HCT116 (cell line): ENCODE results near the gene UFL1. TPM values are rescaled to one million over a fixed set of nuclear protein-coding genes. Genes with fewer than 3 reads are reported as not detected.

ENCODE experiments used
- ATAC-seq: fragments of 200-7000 bp; cut with Tn5 transposase; 2 replicates; pipeline ENCODE4 v1.9.1; 2020; ENCODE audit warnings: mild to moderate bottlenecking, moderate library complexity
- BruUV-seq: library from RNA; stranded (reverse); fragments of 400-500 nt; replicated peaks from 2 replicates; lab custom pipeline; 2021; lab: Mats Ljungman, UMichigan
- CTCF ChIA-PET: fragments of 300-600 bp; sonication (Branson Sonifier 250); formaldehyde crosslinking; loops from one replicate; lab custom pipeline; 2021; ENCODE audit warnings: antibody characterized with exemption; lab: Charles Lee
- POLR2A ChIA-PET: fragments of 300-600, 350-600 bp; sonication (Branson Sonifier 250); formaldehyde crosslinking; loops from one replicate; lab custom pipeline; 2021; ENCODE audit warnings: antibody characterized with exemption; lab: Charles Lee
- RAD21 ChIA-PET, 2 experiments: fragments of 300-600 bp; sonication (Branson Sonifier 250); formaldehyde crosslinking; loops; one replicate each; lab custom pipeline; 2023; ENCODE audit warnings: low total read pairs in 2 of 2; ENCODE audit not compliant: uncharacterized antibody in 2 of 2, unreplicated experiment in 2 of 2, low non-redundant PET in 1 of 2; lab: Charles Lee
- DNase-seq: peaks from one replicate; pipeline ENCODE4 v3.0.0-alpha.2; 2010; ENCODE audit warnings: low read depth, low spot score
- H2AFZ ChIP-seq: fragments of 200-600 bp; shearing (Covaris generic), sonication (generic); 2 replicates; pipeline ENCODE4 v1.6.1; 2017; ENCODE audit warnings: low read depth, mixed run types, mixed read lengths, antibody characterized with exemption, low read length; ENCODE audit not compliant: poor library complexity, severe bottlenecking
- H3K27ac ChIP-seq: 2 replicates; pipeline ENCODE4 v1.5.1; 2012; ENCODE audit warnings: low read depth, low read length
- H3K27me3 ChIP-seq: fragments of 200-600 bp; sonication (generic); 2 replicates; pipeline ENCODE4 v1.6.1; 2016; ENCODE audit warnings: mixed run types, low read length, mixed read lengths; ENCODE audit not compliant: insufficient read depth
- H3K36me3 ChIP-seq, 2 experiments: fragments of 200-500 bp in 1 of 2; fragments of 200-600 bp in 1 of 2; sonication (Bioruptor generic) in 1 of 2; sonication (generic) in 1 of 2; 2 replicates each; pipeline versions ENCODE4 v1.5.1 to v1.6.1; 2014 to 2016; ENCODE audit warnings: low read length in 2 of 2, inconsistent platforms in 1 of 2, mixed read lengths in 1 of 2, mixed run types in 1 of 2; ENCODE audit not compliant: insufficient read depth in 2 of 2, control insufficient read depth in 1 of 2
- H3K4me1 ChIP-seq, 2 experiments: fragments of 200-600 bp in 1 of 2; sonication (generic) in 1 of 2; 2 replicates each; pipeline versions ENCODE4 v1.5.1 to v1.6.1; 2012 to 2017; ENCODE audit warnings: low read length in 2 of 2, inconsistent platforms in 1 of 2, mild to moderate bottlenecking in 1 of 2, mixed read lengths in 1 of 2, mixed run types in 1 of 2, moderate library complexity in 1 of 2; ENCODE audit not compliant: insufficient read depth in 2 of 2, control insufficient read depth in 1 of 2
- H3K4me2 ChIP-seq: fragments of 200-600 bp; sonication (generic); 2 replicates; pipeline ENCODE4 v1.6.1; 2017; ENCODE audit warnings: mixed run types, low read length, mixed read lengths
- H3K4me3 ChIP-seq, 2 experiments: fragments of 200-600 bp in 1 of 2; sonication (generic) in 1 of 2; replicated peaks in 1 of 2; 2 replicates each; pipeline ENCODE4 v1.5.1; 2011 to 2016; ENCODE audit warnings: low read length in 2 of 2, control low read depth in 1 of 2, low read depth in 1 of 2, mild to moderate bottlenecking in 1 of 2, mixed read lengths in 1 of 2, mixed run types in 1 of 2
- H3K79me2 ChIP-seq: fragments of 200-600 bp; sonication (generic); 2 replicates; pipeline ENCODE4 v1.6.1; 2017; ENCODE audit warnings: mild to moderate bottlenecking, mixed run types, low read length, moderate library complexity, mixed read lengths; ENCODE audit not compliant: insufficient read depth
- H3K9ac ChIP-seq: fragments of 200-600 bp; sonication (generic); 2 replicates; pipeline ENCODE4 v1.6.1; 2016; ENCODE audit warnings: low read length, mixed read lengths
- H3K9me2 ChIP-seq: fragments of 200-600 bp; sonication (generic), shearing (Covaris generic); 2 replicates; pipeline ENCODE4 v1.6.1; 2017; ENCODE audit warnings: mixed run types, mild to moderate bottlenecking, moderate library complexity; ENCODE audit not compliant: insufficient read depth
- H3K9me3 ChIP-seq, 2 experiments: fragments of 200-500 bp in 1 of 2; fragments of 200-600 bp in 1 of 2; sonication (Bioruptor generic) in 1 of 2; sonication (generic) in 1 of 2; 2 replicates each; pipeline ENCODE4 v1.6.1; 2014 to 2017; ENCODE audit warnings: low read length in 2 of 2, mixed read lengths in 2 of 2, inconsistent platforms in 1 of 2, low read depth in 1 of 2, mild to moderate bottlenecking in 1 of 2, mixed run types in 1 of 2, moderate library complexity in 1 of 2; ENCODE audit not compliant: control insufficient read depth in 1 of 2, insufficient read depth in 1 of 2
- H4K20me1 ChIP-seq: fragments of 200-600 bp; sonication (generic), shearing (Covaris generic); 2 replicates; pipeline ENCODE4 v1.6.1; 2017; ENCODE audit warnings: mixed run types, mild to moderate bottlenecking, moderate library complexity; ENCODE audit not compliant: insufficient read depth
- CBX3 ChIP-seq: IDR thresholded peaks from 2 replicates; pipeline ENCODE4 v1.6.1; 2012; ENCODE audit warnings: low read depth
- CEBPB ChIP-seq: IDR thresholded peaks from 2 replicates; pipeline ENCODE4 v1.6.1; 2012; ENCODE audit warnings: low read depth
- CTCF ChIP-seq, 3 experiments: fragments of 200-600 bp in 1 of 3; sonication (generic) in 1 of 3; IDR thresholded peaks in 2 of 3; conservative IDR thresholded peaks in 1 of 3; 2 replicates each; pipeline ENCODE4 v1.5.1; 2012 to 2017; ENCODE audit warnings: low read depth in 2 of 3, low read length in 2 of 3, antibody characterized with exemption in 1 of 3, borderline replicate concordance in 1 of 3, control low read depth in 1 of 3, mild to moderate bottlenecking in 1 of 3, mixed read lengths in 1 of 3, mixed run types in 1 of 3, moderate library complexity in 1 of 3; ENCODE audit not compliant: insufficient read depth in 1 of 3
- EZH2 ChIP-seq: fragments of 200-600 bp; sonication (generic); IDR thresholded peaks from 2 replicates; pipeline ENCODE4 v1.6.1; 2017; ENCODE audit warnings: antibody characterized with exemption, mixed run types
- EZH2phosphoT487 ChIP-seq: fragments of 200-600 bp; IDR thresholded peaks from 2 replicates; pipeline ENCODE4 v1.6.1; 2018; ENCODE audit warnings: antibody characterized with exemption, borderline replicate concordance
- FOSL1 ChIP-seq: IDR thresholded peaks from 2 replicates; pipeline ENCODE4 v1.6.1; 2012; ENCODE audit warnings: low read depth
- MAX ChIP-seq: IDR thresholded peaks from 2 replicates; pipeline ENCODE4 v1.6.1; 2012
- POLR2AphosphoS5 ChIP-seq: IDR thresholded peaks from 2 replicates; pipeline ENCODE4 v1.6.1; 2011; ENCODE audit warnings: mild to moderate bottlenecking, low read depth, low read length, moderate library complexity
- RAD21 ChIP-seq: IDR thresholded peaks from 2 replicates; pipeline ENCODE4 v1.6.1; 2012; ENCODE audit warnings: low read depth, mild to moderate bottlenecking
- SIN3A ChIP-seq: IDR thresholded peaks from 2 replicates; pipeline ENCODE4 v1.6.1; 2012; ENCODE audit warnings: low read depth
- SP1 ChIP-seq: IDR thresholded peaks from 2 replicates; pipeline ENCODE4 v1.6.1; 2012; ENCODE audit warnings: low read depth
- SRF ChIP-seq: IDR thresholded peaks from 2 replicates; pipeline ENCODE4 v1.6.1; 2012; ENCODE audit warnings: low read depth
- TCF7L2 ChIP-seq: IDR thresholded peaks from 2 replicates; pipeline ENCODE4 v1.7.0; 2011; ENCODE audit warnings: borderline replicate concordance, inconsistent platforms; ENCODE audit not compliant: insufficient read depth, insufficient read length; ENCODE audit errors: extremely low read depth
- YY1 ChIP-seq: IDR thresholded peaks from 2 replicates; pipeline ENCODE4 v1.6.1; 2011; ENCODE audit warnings: low read length, low read depth, moderate library complexity, mild to moderate bottlenecking; ENCODE audit not compliant: insufficient replicate concordance; ENCODE audit errors: extremely low read depth
- ZBTB33 ChIP-seq: IDR thresholded peaks from 2 replicates; pipeline ENCODE4 v1.6.1; 2011; ENCODE audit warnings: mild to moderate bottlenecking, low read length, moderate library complexity; ENCODE audit not compliant: insufficient replicate concordance; ENCODE audit errors: extremely low read depth
- ZFX ChIP-seq: fragments of 450-650 bp; IDR thresholded peaks from 2 replicates; pipeline ENCODE4 v1.6.1; 2017
- ZNF274 ChIP-seq: fragments of 200-500 bp; sonication (Bioruptor generic); IDR thresholded peaks from 2 replicates; pipeline ENCODE4 v1.6.1; 2014; ENCODE audit warnings: mild to moderate bottlenecking, low read depth, low read length, inconsistent platforms
- intact Hi-C: fragments of 100-400 bp; cut with micrococcal nuclease; formaldehyde crosslinking; loops from 2 replicates; pipeline ENCODE4 v1.10.0; 2022
- total RNA-seq: library from RNA; stranded (reverse); gene quantifications from one replicate; pipeline ENCODE4 v1.2.1, GENCODE V29; 2021; ENCODE audit not compliant: unreplicated experiment

The UFL1 gene
- total RNA-seq, 1 experiment from 2014 or later = 19.6 TPM

GRCh38 chr6:96478695-96479094 is 42.9 kb upstream of the UFL1 start:
- DNase-seq (no peak), ATAC-seq (no peak)
- Histone ChIP-seq H3K9ac (no peak overlapping the region), H2AFZ (no peak overlapping the region), H4K20me1 (no peaks in the 10 kb centered on the region), H3K4me1 (no peaks in the 10 kb centered on the region), H3K36me3 (no peaks in the 10 kb centered on the region), H3K4me3 (no peak overlapping the region), H3K27ac (no peak overlapping the region), H3K4me2 (no peak overlapping the region), H3K27me3 (no peaks in the 10 kb centered on the region), H3K79me2 (no peaks in the 10 kb centered on the region), H3K9me3 (no peaks in the 10 kb centered on the region), H3K9me2 (no peaks in the 10 kb centered on the region)
- ChIA-PET POLR2A (no interaction called here), RAD21 (no interaction called here), CTCF (no interaction called here)
- BruUV-seq = no TSS peak
- TF ChIP-seq SIN3A = no peak
- TF ChIP-seq POLR2AphosphoS5 = no peak
- TF ChIP-seq YY1 = no peak
- no peak for TF ChIP-seq CEBPB
- TF ChIP-seq EZH2phosphoT487 = no peak
- TF ChIP-seq ZFX = no peak
- intact Hi-C loops = no loop called here

- H3K27me3 ChIP-seq = no peaks in the 10 kb centered on the region
- no peaks in the 10 kb centered on the region for H3K79me2 ChIP-seq
- ChIA-PET CTCF (no interaction called here), RAD21 (no interaction called here), POLR2A (no interaction called here)
- H3K4me2 ChIP-seq = no peak overlapping the region
- ATAC-seq (no peak), DNase-seq (no peak)
- BruUV-seq = no TSS peak
- H3K4me3 ChIP-seq = no peak overlapping the region
- no peak overlapping the region for H2AFZ ChIP-seq
- no peak overlapping the region for H3K27ac ChIP-seq
- intact Hi-C loops = no loop called here
- no peaks in the 10 kb centered on the region for H3K4me1 ChIP-seq
- TF ChIP-seq SP1 = no peak
- no peak for TF ChIP-seq RAD21
- TF ChIP-seq EZH2 = no peak
- TF ChIP-seq CBX3 = no peak
- TF ChIP-seq SRF = no peak
- TF ChIP-seq MAX = no peak
- no peak for TF ChIP-seq YY1
- no peak for TF ChIP-seq FOSL1
- no peak for TF ChIP-seq ZBTB33
- no peak for TF ChIP-seq ZNF274
- no peak for TF ChIP-seq TCF7L2
- no peak for TF ChIP-seq EZH2phosphoT487
- TF ChIP-seq CTCF (IDR thresholded peaks at IDR 0.05 in 2 of 3, conservative IDR thresholded peaks at IDR 0.05 in 1 of 3; ENCODE audit: borderline replicate concordance in 1 of 3, insufficient read depth in 1 of 3, low read depth in 2 of 3, low read length in 2 of 3) = no peak
- TF ChIP-seq POLR2AphosphoS5 = no peak
- H3K9ac ChIP-seq = no peak overlapping the region
- H4K20me1 ChIP-seq = no peaks in the 10 kb centered on the region
- no peaks in the 10 kb centered on the region for H3K9me3 ChIP-seq
- no peaks in the 10 kb centered on the region for H3K36me3 ChIP-seq
- no peaks in the 10 kb centered on the region for H3K9me2 ChIP-seq
Measured at GRCh38 chr6:96491926-96492325, 29.7 kb upstream of the UFL1 start.
